22Rv1 (cell line): ENCODE data around the gene CAMK1D.

Source experiments
- ZFX ChIP-seq: fragments of 450-650 bp; IDR thresholded peaks from 2 replicates; pipeline ENCODE4 v1.6.1; 2017; ENCODE audit warnings: antibody characterized with exemption, borderline replicate concordance
- TF ChIP-seq, protein P1 (sequence below): fragments of 450-650 bp; IDR thresholded peaks from 2 replicates; pipeline ENCODE4 v1.5.1; 2017; ENCODE audit warnings: mild to moderate bottlenecking

DNA sequence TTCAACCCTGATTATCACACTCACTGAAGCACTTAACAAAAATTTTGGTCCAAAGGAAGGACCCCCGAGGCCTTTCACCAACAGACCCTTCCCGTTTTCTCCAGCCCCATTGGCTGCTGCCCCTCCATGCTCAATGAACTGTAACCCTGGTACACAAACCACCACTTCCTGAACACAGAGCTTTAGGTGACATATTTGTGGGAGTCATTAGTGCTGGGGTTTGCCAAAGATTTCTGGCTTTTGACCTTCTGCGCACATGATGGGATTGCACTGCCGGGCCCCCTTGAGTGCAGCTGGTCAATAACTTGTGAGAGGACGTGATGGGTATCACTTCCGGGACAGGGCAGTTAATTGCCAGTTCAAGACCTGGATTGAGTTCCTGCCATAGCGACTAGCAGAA is 9.0 kb upstream of the CAMK1D start:
- TF ChIP-seq, protein P1, sequence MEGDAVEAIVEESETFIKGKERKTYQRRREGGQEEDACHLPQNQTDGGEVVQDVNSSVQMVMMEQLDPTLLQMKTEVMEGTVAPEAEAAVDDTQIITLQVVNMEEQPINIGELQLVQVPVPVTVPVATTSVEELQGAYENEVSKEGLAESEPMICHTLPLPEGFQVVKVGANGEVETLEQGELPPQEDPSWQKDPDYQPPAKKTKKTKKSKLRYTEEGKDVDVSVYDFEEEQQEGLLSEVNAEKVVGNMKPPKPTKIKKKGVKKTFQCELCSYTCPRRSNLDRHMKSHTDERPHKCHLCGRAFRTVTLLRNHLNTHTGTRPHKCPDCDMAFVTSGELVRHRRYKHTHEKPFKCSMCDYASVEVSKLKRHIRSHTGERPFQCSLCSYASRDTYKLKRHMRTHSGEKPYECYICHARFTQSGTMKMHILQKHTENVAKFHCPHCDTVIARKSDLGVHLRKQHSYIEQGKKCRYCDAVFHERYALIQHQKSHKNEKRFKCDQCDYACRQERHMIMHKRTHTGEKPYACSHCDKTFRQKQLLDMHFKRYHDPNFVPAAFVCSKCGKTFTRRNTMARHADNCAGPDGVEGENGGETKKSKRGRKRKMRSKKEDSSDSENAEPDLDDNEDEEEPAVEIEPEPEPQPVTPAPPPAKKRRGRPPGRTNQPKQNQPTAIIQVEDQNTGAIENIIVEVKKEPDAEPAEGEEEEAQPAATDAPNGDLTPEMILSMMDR = no peak
- TF ChIP-seq ZFX = no peak
